ENCODE results near the gene SYNGR3. TPM values are rescaled to one million over a fixed set of nuclear protein-coding genes. Genes with fewer than 3 reads are reported as not detected.
"Not testable (repeated sequence)": the region's sequence is repeated elsewhere in the genome, so short reads cannot be mapped to it uniquely, and the experiment has no call there.

The SYNGR3 gene
- total RNA-seq, 2 donors from 2014 or later, result 0.52 to 2.1 TPM

DNA sequence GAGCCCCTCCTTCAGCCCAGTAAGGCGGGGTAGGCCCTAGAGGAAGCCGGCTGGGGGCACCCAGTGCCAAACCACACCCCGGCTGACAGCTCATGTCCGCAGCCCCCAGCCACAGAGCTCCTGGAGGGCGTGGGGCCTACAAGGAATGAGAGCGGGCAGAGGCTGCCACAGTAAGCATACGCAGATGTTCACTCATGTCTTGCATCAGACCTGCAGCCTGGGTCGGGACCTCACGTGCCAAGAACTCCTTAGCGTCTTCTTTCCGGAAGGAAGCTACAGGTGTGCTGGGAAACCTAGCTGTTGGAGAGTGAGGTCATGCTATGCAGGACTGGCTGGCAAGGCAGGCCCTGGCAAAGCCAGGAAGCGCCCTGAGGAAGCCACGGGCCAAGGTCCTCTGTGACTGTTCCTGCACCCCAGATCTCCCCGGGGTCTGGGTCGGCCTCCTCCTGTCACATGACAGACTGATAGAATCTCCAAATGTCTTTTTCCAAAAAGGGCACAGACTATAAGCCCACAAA is 18.3 kb downstream of the SYNGR3 start:
- H3K9me3 ChIP-seq, result no peaks in the 10 kb centered on the region
- peaks cover 0 to 67% of the 10 kb centered on the region in 2 donors for H3K4me1 ChIP-seq
- H3K27me3 ChIP-seq, result no peaks in the 10 kb centered on the region
- H3K27ac ChIP-seq, result no peak overlapping the region
- no peak for DNase-seq (ENCODE audit: low spot score)
- H3K4me3 ChIP-seq, result peak overlapping the region in 1 of 2 donors; percentile 99
- TF ChIP-seq CTCF (IDR thresholded peaks at IDR 0.05), result no peak
- H3K36me3 ChIP-seq, result peaks cover 3% of the 10 kb centered on the region

- Histone ChIP-seq H3K27ac (peak overlapping the region; percentile 84 to 91), H3K4me3 (peak overlapping the region; percentile 92 to 99), H3K4me1 (peaks cover 0 to 64% of the 10 kb centered on the region in 2 donors)
These were observed 18.9 kb downstream of the SYNGR3 start for GRCh38 chr16:2008631-2009163.

DNA sequence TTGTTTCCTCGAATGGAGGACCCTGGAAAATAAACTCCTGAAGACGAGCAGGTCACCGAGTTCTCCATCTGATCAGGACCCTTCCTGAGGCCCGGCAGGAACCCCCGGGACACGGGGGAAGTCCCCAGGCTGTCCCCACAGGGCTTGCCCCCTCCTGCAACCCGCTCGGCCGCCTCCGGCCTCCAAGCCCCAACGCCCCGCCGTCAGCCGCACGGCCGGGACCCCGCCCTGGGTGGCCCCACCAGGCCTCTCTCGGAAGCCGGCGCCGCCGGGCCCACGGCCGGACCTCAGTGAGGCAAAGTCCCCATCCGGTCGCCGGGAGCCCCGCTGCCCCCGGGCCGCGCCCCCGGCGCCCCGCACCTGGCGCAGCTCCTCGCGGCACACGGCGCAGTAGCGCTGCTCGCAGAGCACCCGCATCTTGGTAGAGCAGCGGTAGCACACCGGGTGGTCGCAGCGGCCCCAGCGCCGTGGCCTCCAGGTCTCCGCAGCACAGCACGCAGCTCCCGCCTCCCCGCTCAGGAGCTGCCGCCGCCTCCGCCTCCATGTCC is 19.5 kb downstream of the SYNGR3 start:
- no peak for DNase-seq (ENCODE audit: low spot score)
- Histone ChIP-seq H3K9me3 (no peaks in the 10 kb centered on the region), H3K4me1 (peaks cover 0 to 58% of the 10 kb centered on the region in 2 donors)

More at GRCh38 chr16:2008631-2009163, 18.9 kb downstream of the SYNGR3 start:
- no peaks in the 10 kb centered on the region for H3K27me3 ChIP-seq
- H3K9me3 ChIP-seq, result no peaks in the 10 kb centered on the region
- TF ChIP-seq CTCF (IDR thresholded peaks at IDR 0.05), result no peak
- DNase-seq (ENCODE audit: low spot score), result no peak
- H3K36me3 ChIP-seq, result no peaks in the 10 kb centered on the region

GRCh38 chr16:2009791-2010510 is 20.2 kb downstream of the SYNGR3 start, which contains the start of gene ZNF598:
TSS of gene ZNF598 (minus strand) at chr16:2009821.
- Histone ChIP-seq H3K4me1 (peaks cover 0 to 51% of the 10 kb centered on the region in 2 donors), H3K27ac (peak within 1 kb of the TSS; percentile 84 to 91), H3K36me3 (no peaks in the 10 kb centered on the region), H3K9me3 (no peaks in the 10 kb centered on the region), H3K27me3 (no peaks in the 10 kb centered on the region), H3K4me3 (peak within 1 kb of the TSS; percentile 92 to 99)
- peak; percentile 73 for DNase-seq (ENCODE audit: low spot score)
- TF ChIP-seq CTCF (IDR thresholded peaks at IDR 0.05), result peak in 1 of 2 donors; percentile 11

More for the DNA sequence above, 19.5 kb downstream of the SYNGR3 start:
- H3K36me3 ChIP-seq, result no peaks in the 10 kb centered on the region
- TF ChIP-seq CTCF (IDR thresholded peaks at IDR 0.05), result no peak
- peak overlapping the region; percentile 92 to 99 for H3K4me3 ChIP-seq
- H3K27me3 ChIP-seq, result no peaks in the 10 kb centered on the region
- H3K27ac ChIP-seq, result peak overlapping the region; percentile 84 to 91

GRCh38 chr16:2011726-2012125 is 22.0 kb downstream of the SYNGR3 start:
- DNase-seq (ENCODE audit: low spot score); H3K4me3 ChIP-seq; H3K36me3 ChIP-seq; H3K9me3 ChIP-seq; H3K27ac ChIP-seq; H3K27me3 ChIP-seq: not testable (repeated sequence)
- peaks cover 0 to 33% of the 10 kb centered on the region in 2 donors for H3K4me1 ChIP-seq

GRCh38 chr16:2013527-2013926 is 23.8 kb downstream of the SYNGR3 start:
- Histone ChIP-seq H3K27ac (no peak overlapping the region), H3K27me3 (no peaks in the 10 kb centered on the region), H3K4me3 (no peak overlapping the region), H3K4me1 (peaks cover 0 to 15% of the 10 kb centered on the region in 2 donors), H3K36me3 (no peaks in the 10 kb centered on the region), H3K9me3 (no peaks in the 10 kb centered on the region)
- DNase-seq (ENCODE audit: low spot score), result no peak
- no peak for TF ChIP-seq CTCF (IDR thresholded peaks at IDR 0.05)

All from right atrium auricular region (tissue), 2 donors.